ENCODE data around the gene CDC42SE1.

GRCh38 chr1:151032164-151032563 lies 27.3 kb downstream of the CDC42SE1 start:
- TF ChIP-seq EZH2 (IDR thresholded peaks at IDR 0.05; ENCODE audit: borderline replicate concordance, low read depth, low read length, poor library complexity, severe bottlenecking) (no peak), CTCF (conservative IDR thresholded peaks at IDR 0.05; ENCODE audit: low read depth, low read length) (no peak)
